Measurements from ENCODE around the gene NUMB. TPM values are rescaled to one million over a fixed set of nuclear protein-coding genes. Genes with fewer than 3 reads are reported as not detected.

The NUMB gene
- total RNA-seq, 1 experiment from 2014 or later, result 46.5 TPM

DNA sequence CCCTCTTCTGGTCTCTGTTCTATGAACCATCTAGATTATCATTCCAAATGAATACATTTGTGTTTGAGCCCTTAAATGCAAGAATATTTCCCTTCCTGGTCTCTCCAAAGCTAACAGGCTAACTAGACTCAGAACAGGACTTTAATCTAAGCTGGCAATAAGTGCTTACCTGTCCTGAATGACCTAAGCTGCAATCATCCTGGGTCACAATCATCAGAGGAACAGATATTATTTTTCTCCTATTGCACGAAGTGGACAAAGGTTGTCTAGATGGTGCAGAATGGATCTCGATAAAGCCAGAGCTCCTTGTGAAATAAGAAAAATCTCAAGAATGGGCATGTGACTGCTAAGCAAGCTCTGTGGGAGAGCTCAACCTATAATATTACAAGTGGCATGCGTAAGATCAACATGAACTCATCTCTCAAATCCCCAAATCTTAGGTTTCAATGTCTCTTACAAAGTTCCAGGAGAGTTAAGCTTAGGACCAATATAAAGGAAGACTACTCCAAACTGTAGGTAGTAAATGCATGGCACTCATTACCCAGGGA, 10.6 kb upstream of the NUMB start:
- H3K23me2 ChIP-seq (ENCODE audit: insufficient read length, low read depth, low read length, poor library complexity, severe bottlenecking), result no peaks in the 10 kb centered on the region
- no peak overlapping the region for H2BK15ac ChIP-seq (ENCODE audit: low read depth, low read length)
- no peak overlapping the region for H4K8ac ChIP-seq (replicated peaks; ENCODE audit: insufficient read length, low read depth, low read length)
- peaks cover 12 to 13% of the 10 kb centered on the region in 2 experiments for H3K4me1 Mint-ChIP-seq
- no peak overlapping the region for H3K4me2 ChIP-seq (ENCODE audit: insufficient read depth, insufficient read length, low read length)
- H2BK20ac ChIP-seq (ENCODE audit: low read depth, low read length, poor library complexity, severe bottlenecking), result no peak overlapping the region
- no peak overlapping the region for H3K9ac ChIP-seq (ENCODE audit: extremely low read depth, insufficient read length, low read length)
- no peaks in the 10 kb centered on the region for H3K9me3 Mint-ChIP-seq
- no peaks in the 10 kb centered on the region for H3K27me3 ChIP-seq (ENCODE audit: insufficient read depth, low read length)
- H3T11ph ChIP-seq (ENCODE audit: low read length), result no peak overlapping the region
- no peak overlapping the region for H2BK12ac ChIP-seq (ENCODE audit: insufficient read length, low read depth, low read length)
- H3K27me3 Mint-ChIP-seq (ENCODE audit: low read depth), result no peaks in the 10 kb centered on the region
- H2AFZ ChIP-seq (ENCODE audit: low read length), result no peak overlapping the region
- TF ChIP-seq, protein P1, sequence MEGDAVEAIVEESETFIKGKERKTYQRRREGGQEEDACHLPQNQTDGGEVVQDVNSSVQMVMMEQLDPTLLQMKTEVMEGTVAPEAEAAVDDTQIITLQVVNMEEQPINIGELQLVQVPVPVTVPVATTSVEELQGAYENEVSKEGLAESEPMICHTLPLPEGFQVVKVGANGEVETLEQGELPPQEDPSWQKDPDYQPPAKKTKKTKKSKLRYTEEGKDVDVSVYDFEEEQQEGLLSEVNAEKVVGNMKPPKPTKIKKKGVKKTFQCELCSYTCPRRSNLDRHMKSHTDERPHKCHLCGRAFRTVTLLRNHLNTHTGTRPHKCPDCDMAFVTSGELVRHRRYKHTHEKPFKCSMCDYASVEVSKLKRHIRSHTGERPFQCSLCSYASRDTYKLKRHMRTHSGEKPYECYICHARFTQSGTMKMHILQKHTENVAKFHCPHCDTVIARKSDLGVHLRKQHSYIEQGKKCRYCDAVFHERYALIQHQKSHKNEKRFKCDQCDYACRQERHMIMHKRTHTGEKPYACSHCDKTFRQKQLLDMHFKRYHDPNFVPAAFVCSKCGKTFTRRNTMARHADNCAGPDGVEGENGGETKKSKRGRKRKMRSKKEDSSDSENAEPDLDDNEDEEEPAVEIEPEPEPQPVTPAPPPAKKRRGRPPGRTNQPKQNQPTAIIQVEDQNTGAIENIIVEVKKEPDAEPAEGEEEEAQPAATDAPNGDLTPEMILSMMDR (conservative IDR thresholded peaks at IDR 0.05), result no peak
- no peak overlapping the region for H3K27ac Mint-ChIP-seq
- no peak overlapping the region for H3K4ac ChIP-seq (ENCODE audit: low read depth, low read length)
- H3K9me3 ChIP-seq (ENCODE audit: control insufficient read depth, low read depth, low read length), result no peaks in the 10 kb centered on the region
- no peaks in the 10 kb centered on the region for H4K20me1 ChIP-seq (ENCODE audit: control insufficient read depth, insufficient read depth, insufficient read length)
- DNase-seq, result no peak
- no peak overlapping the region for H3K56ac ChIP-seq (ENCODE audit: insufficient read length, low read depth, low read length)
- no peak overlapping the region for H3K14ac ChIP-seq (ENCODE audit: insufficient read depth, low read length)
- H3K27ac ChIP-seq (ENCODE audit: insufficient read length, low read depth, low read length), result no peak overlapping the region
- no peaks in the 10 kb centered on the region for H3K79me1 ChIP-seq (ENCODE audit: insufficient read depth, low read depth, low read length, poor library complexity, severe bottlenecking)
- no peak overlapping the region for H2BK5ac ChIP-seq (ENCODE audit: insufficient read length, low read length)
- H3K79me2 ChIP-seq (ENCODE audit: insufficient read depth, low read length), result no peaks in the 10 kb centered on the region
- H3K4me1 ChIP-seq (ENCODE audit: insufficient read depth, low read length), result no peaks in the 10 kb centered on the region
- no peak overlapping the region for H3K18ac ChIP-seq (ENCODE audit: insufficient read length, low read depth, low read length)
- H2AK5ac ChIP-seq (ENCODE audit: insufficient read length, low read length), result no peak overlapping the region
- no peak overlapping the region for H3K23ac ChIP-seq (ENCODE audit: insufficient read length, low read depth, low read length)
- WGBS (ENCODE audit: extremely low coverage, insufficient read length, low lambda C conversion rate), result no CpG with 5 or more reads among the region's 3 CpGs
- H4K5ac ChIP-seq (ENCODE audit: insufficient read length, low read depth, low read length), result no peak overlapping the region
- H2BK120ac ChIP-seq (ENCODE audit: low read depth, low read length, poor library complexity, severe bottlenecking), result no peak overlapping the region
- no peak overlapping the region for H3K4me3 Mint-ChIP-seq
- H3K36me3 Mint-ChIP-seq (ENCODE audit: insufficient read depth in 1 of 3, low read depth in 3 of 3), result no peaks in the 10 kb centered on the region
- no peak overlapping the region for H4K91ac ChIP-seq (ENCODE audit: insufficient read length, low read depth, low read length)
